ENCODE measurements around the gene DRD5. TPM values are rescaled to one million over a fixed set of nuclear protein-coding genes. Genes with fewer than 3 reads are reported as not detected.
"Not testable (repeated sequence)": the region's sequence is repeated elsewhere in the genome, so short reads cannot be mapped to it uniquely, and the experiment has no call there.

The DRD5 gene
- total RNA-seq, result 0.09 TPM
- 0.11 TPM for polyA plus RNA-seq
- long read RNA-seq, donor 1, result 0 reads
- long read RNA-seq, donor 2, result 0 reads
- long read RNA-seq, donor 3, result 0 reads
- long read RNA-seq, donor 4, result 0 reads
- long read RNA-seq, donor 5, result 0 reads
- long read RNA-seq, donor 6, result 0 reads
- long read RNA-seq, donor 7, partial matches to known transcripts, result 0 of 1 reads
- long read RNA-seq, donor 7, other reads (novel, unspliced or antisense), result 0 of 1 reads
- long read RNA-seq, donor 8, result 0 reads
- long read RNA-seq, donor 9, result 0 reads
- long read RNA-seq, donor 10, result 0 reads

- Histone ChIP-seq H3K27me3 (ENCODE audit: control insufficient read depth in 2 of 2, insufficient read depth in 1 of 2, low read length in 1 of 2) (peaks cover 18 to 42% of the 10 kb centered on the region in 2 donors), H3K4me3 (ENCODE audit: low read length in 2 of 2) (no peak within 1 kb of the TSS), H3K36me3 (ENCODE audit: control insufficient read depth in 2 of 2, insufficient read depth in 2 of 2, low read length in 1 of 2) (no peaks in the 10 kb centered on the region), H3K4me1 (ENCODE audit: control insufficient read depth in 2 of 2, insufficient read depth in 2 of 2, low read length in 2 of 2) (no peaks in the 10 kb centered on the region), H3K27ac (ENCODE audit: low read depth in 1 of 2, low read length in 1 of 2) (no peak within 1 kb of the TSS), H3K9me3 (ENCODE audit: control insufficient read depth in 2 of 2, insufficient read depth in 1 of 2, low read length in 1 of 2) (no peaks in the 10 kb centered on the region)
- WGBS, result 12% methylated on average over 78 of the region's 78 CpGs
- no peak for DNase-seq (ENCODE audit: low read depth in 6 of 9, low spot score in 9 of 9)
These were observed at the start of gene DRD5 for GRCh38 chr4:9781343-9782135. DRD5 (plus strand) TSS chr4:9781634; CDS start chr4:9782030, 396 bp downstream.

- not testable (repeated sequence) for DNase-seq (ENCODE audit: low read depth in 6 of 9, low spot score in 9 of 9); H3K27me3 ChIP-seq (ENCODE audit: control insufficient read depth in 2 of 2, insufficient read depth in 1 of 2, low read length in 1 of 2); H3K27ac ChIP-seq (ENCODE audit: low read depth in 1 of 2, low read length in 1 of 2); H3K4me3 ChIP-seq (ENCODE audit: low read length in 2 of 2); H3K9me3 ChIP-seq (ENCODE audit: control insufficient read depth in 2 of 2, insufficient read depth in 1 of 2, low read length in 1 of 2); H3K4me1 ChIP-seq (ENCODE audit: control insufficient read depth in 2 of 2, insufficient read depth in 2 of 2, low read length in 2 of 2); H3K36me3 ChIP-seq (ENCODE audit: control insufficient read depth in 2 of 2, insufficient read depth in 2 of 2, low read length in 1 of 2)
- 92% methylated on average over 4 of the region's 4 CpGs for WGBS
These were observed 49.2 kb upstream of the DRD5 start for GRCh38 chr4:9732256-9732655.

GRCh38 chr4:9735515-9735914 is 45.9 kb upstream of the DRD5 start:
- H3K27ac ChIP-seq (ENCODE audit: low read depth in 1 of 2, low read length in 1 of 2), result no peak overlapping the region
- H3K4me3 ChIP-seq (ENCODE audit: low read length in 2 of 2), result no peak overlapping the region
- WGBS, result 94% methylated on average over 5 of the region's 5 CpGs
- H3K36me3 ChIP-seq (ENCODE audit: control insufficient read depth in 2 of 2, insufficient read depth in 2 of 2, low read length in 1 of 2), result no peaks in the 10 kb centered on the region
- no peaks in the 10 kb centered on the region for H3K27me3 ChIP-seq (ENCODE audit: control insufficient read depth in 2 of 2, insufficient read depth in 1 of 2, low read length in 1 of 2)
- no peak for DNase-seq (ENCODE audit: low read depth in 6 of 9, low spot score in 9 of 9)
- H3K9me3 ChIP-seq (ENCODE audit: control insufficient read depth in 2 of 2, insufficient read depth in 1 of 2, low read length in 1 of 2), result no peaks in the 10 kb centered on the region
- H3K4me1 ChIP-seq (ENCODE audit: control insufficient read depth in 2 of 2, insufficient read depth in 2 of 2, low read length in 2 of 2), result no peaks in the 10 kb centered on the region

- not testable (repeated sequence) for H3K9me3 ChIP-seq (ENCODE audit: control insufficient read depth in 2 of 2, insufficient read depth in 1 of 2, low read length in 1 of 2); DNase-seq (ENCODE audit: low read depth in 6 of 9, low spot score in 9 of 9); H3K36me3 ChIP-seq (ENCODE audit: control insufficient read depth in 2 of 2, insufficient read depth in 2 of 2, low read length in 1 of 2); H3K27me3 ChIP-seq (ENCODE audit: control insufficient read depth in 2 of 2, insufficient read depth in 1 of 2, low read length in 1 of 2); H3K27ac ChIP-seq (ENCODE audit: low read depth in 1 of 2, low read length in 1 of 2); H3K4me3 ChIP-seq (ENCODE audit: low read length in 2 of 2); H3K4me1 ChIP-seq (ENCODE audit: control insufficient read depth in 2 of 2, insufficient read depth in 2 of 2, low read length in 2 of 2)
- 85% methylated on average over 7 of the region's 7 CpGs for WGBS
These were observed 44.2 kb upstream of the DRD5 start for GRCh38 chr4:9737280-9737679.

- H3K36me3 ChIP-seq (ENCODE audit: control insufficient read depth in 2 of 2, insufficient read depth in 2 of 2, low read length in 1 of 2); H3K4me1 ChIP-seq (ENCODE audit: control insufficient read depth in 2 of 2, insufficient read depth in 2 of 2, low read length in 2 of 2); H3K27ac ChIP-seq (ENCODE audit: low read depth in 1 of 2, low read length in 1 of 2); H3K27me3 ChIP-seq (ENCODE audit: control insufficient read depth in 2 of 2, insufficient read depth in 1 of 2, low read length in 1 of 2); H3K4me3 ChIP-seq (ENCODE audit: low read length in 2 of 2); DNase-seq (ENCODE audit: low read depth in 6 of 9, low spot score in 9 of 9); H3K9me3 ChIP-seq (ENCODE audit: control insufficient read depth in 2 of 2, insufficient read depth in 1 of 2, low read length in 1 of 2): not testable (repeated sequence)
- WGBS, result 78% methylated on average over 4 of the region's 4 CpGs
These were observed 37.6 kb upstream of the DRD5 start for GRCh38 chr4:9743789-9744188.

DNA sequence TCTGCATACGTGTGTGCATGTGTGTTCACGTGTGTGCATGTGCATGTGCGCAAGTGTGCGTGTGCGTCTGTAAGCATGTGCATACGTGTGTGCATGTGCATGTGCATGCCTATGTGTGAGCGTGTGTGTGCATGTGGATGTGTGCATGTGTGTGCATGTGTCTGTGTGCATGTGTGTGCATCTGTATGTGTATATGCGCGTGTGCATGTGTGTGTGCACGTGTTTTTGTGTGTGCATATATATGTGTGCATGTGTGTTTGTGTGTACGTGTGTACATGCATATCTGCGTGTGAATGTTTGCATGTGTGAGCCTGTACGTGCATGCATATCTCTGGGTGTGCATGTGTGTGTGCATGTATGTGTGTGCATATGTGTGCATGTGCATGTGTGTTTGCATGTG is 35.7 kb upstream of the DRD5 start:
- no peaks in the 10 kb centered on the region for H3K36me3 ChIP-seq (ENCODE audit: control insufficient read depth in 2 of 2, insufficient read depth in 2 of 2, low read length in 1 of 2)
- H3K27ac ChIP-seq (ENCODE audit: low read depth in 1 of 2, low read length in 1 of 2), result no peak overlapping the region
- H3K27me3 ChIP-seq (ENCODE audit: control insufficient read depth in 2 of 2, insufficient read depth in 1 of 2, low read length in 1 of 2), result no peaks in the 10 kb centered on the region
- H3K4me1 ChIP-seq (ENCODE audit: control insufficient read depth in 2 of 2, insufficient read depth in 2 of 2, low read length in 2 of 2), result no peaks in the 10 kb centered on the region
- no peak for DNase-seq (ENCODE audit: low read depth in 6 of 9, low spot score in 9 of 9)
- no peak overlapping the region for H3K4me3 ChIP-seq (ENCODE audit: low read length in 2 of 2)
- no peaks in the 10 kb centered on the region for H3K9me3 ChIP-seq (ENCODE audit: control insufficient read depth in 2 of 2, insufficient read depth in 1 of 2, low read length in 1 of 2)
- WGBS, result 97% methylated on average over 13 of the region's 13 CpGs

GRCh38 chr4:9758641-9759317 is 22.7 kb upstream of the DRD5 start:
- peaks cover 0 to 2% of the 10 kb centered on the region in 2 donors for H3K4me1 ChIP-seq (ENCODE audit: control insufficient read depth in 2 of 2, insufficient read depth in 2 of 2, low read length in 2 of 2)
- peak in 1 of 9 donors; percentile 24 for DNase-seq (ENCODE audit: low read depth in 6 of 9, low spot score in 9 of 9)
- H3K27ac ChIP-seq (ENCODE audit: low read depth in 1 of 2, low read length in 1 of 2), result no peak overlapping the region
- peaks cover 3 to 7% of the 10 kb centered on the region in 2 donors for H3K9me3 ChIP-seq (ENCODE audit: control insufficient read depth in 2 of 2, insufficient read depth in 1 of 2, low read length in 1 of 2)
- 80% methylated on average over 32 of the region's 32 CpGs for WGBS
- H3K4me3 ChIP-seq (ENCODE audit: low read length in 2 of 2), result no peak overlapping the region
- no peaks in the 10 kb centered on the region for H3K36me3 ChIP-seq (ENCODE audit: control insufficient read depth in 2 of 2, insufficient read depth in 2 of 2, low read length in 1 of 2)
- H3K27me3 ChIP-seq (ENCODE audit: control insufficient read depth in 2 of 2, insufficient read depth in 1 of 2, low read length in 1 of 2), result peaks cover 0 to 4% of the 10 kb centered on the region in 2 donors

DNA sequence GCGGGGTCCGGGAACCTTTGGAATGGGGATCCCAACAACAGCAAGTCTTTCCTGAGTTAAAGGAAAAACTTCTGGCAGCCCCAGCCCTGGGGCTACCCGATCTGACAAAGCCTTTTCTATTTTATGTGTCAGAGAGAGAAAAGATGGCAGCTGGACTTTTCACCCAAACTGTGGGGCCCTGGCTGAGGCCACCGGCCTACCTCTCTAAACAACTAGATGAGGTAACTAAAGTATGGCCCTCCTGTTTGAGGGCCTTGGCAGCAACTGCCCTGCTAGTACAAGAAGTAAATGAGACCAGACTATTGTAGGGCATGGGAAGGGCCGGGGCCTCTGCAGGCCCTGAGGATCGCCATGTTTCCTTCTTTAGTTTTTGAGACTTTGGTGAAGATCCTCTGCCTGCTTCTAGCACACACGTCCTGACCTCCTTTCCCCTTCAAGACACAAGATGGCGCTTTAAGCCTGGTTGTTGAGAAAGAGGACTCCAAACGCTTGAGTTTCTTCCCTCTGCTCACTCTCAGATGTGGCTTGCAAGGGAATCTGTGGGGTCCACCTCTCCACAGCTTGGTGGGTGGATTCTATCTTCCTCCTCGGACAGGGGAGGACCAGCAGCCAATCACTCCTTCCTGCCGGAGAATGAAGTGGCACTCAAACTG is 18.5 kb upstream of the DRD5 start:
- WGBS, result 44% methylated on average over 11 of the region's 11 CpGs
- DNase-seq (ENCODE audit: low read depth in 6 of 9, low spot score in 9 of 9), result peak in 8 of 9 donors; percentile 53 to 78 (median 66)

More for the DNA sequence above, 18.5 kb upstream of the DRD5 start:
- H3K4me3 ChIP-seq (ENCODE audit: low read length in 2 of 2), result no peak overlapping the region
- H3K27ac ChIP-seq (ENCODE audit: low read depth in 1 of 2, low read length in 1 of 2), result no peak overlapping the region
- peaks cover 3 to 7% of the 10 kb centered on the region in 2 donors for H3K9me3 ChIP-seq (ENCODE audit: control insufficient read depth in 2 of 2, insufficient read depth in 1 of 2, low read length in 1 of 2)
- H3K4me1 ChIP-seq (ENCODE audit: control insufficient read depth in 2 of 2, insufficient read depth in 2 of 2, low read length in 2 of 2), result peaks cover 0 to 2% of the 10 kb centered on the region in 2 donors
- H3K27me3 ChIP-seq (ENCODE audit: control insufficient read depth in 2 of 2, insufficient read depth in 1 of 2, low read length in 1 of 2), result peaks cover 0 to 5% of the 10 kb centered on the region in 2 donors
- H3K36me3 ChIP-seq (ENCODE audit: control insufficient read depth in 2 of 2, insufficient read depth in 2 of 2, low read length in 1 of 2), result no peaks in the 10 kb centered on the region
